ENCODE data around the gene HEPH. TPM values are rescaled to one million over a fixed set of nuclear protein-coding genes. Genes with fewer than 3 reads are reported as not detected.

HEPH gene
- total and polyA plus RNA-seq, 9 of the 15 experiments (the other 6 are each of a cell fraction or from before 2014, with no cell fraction given), result 22.4 to 67.6 (median 42.9) TPM

DNA sequence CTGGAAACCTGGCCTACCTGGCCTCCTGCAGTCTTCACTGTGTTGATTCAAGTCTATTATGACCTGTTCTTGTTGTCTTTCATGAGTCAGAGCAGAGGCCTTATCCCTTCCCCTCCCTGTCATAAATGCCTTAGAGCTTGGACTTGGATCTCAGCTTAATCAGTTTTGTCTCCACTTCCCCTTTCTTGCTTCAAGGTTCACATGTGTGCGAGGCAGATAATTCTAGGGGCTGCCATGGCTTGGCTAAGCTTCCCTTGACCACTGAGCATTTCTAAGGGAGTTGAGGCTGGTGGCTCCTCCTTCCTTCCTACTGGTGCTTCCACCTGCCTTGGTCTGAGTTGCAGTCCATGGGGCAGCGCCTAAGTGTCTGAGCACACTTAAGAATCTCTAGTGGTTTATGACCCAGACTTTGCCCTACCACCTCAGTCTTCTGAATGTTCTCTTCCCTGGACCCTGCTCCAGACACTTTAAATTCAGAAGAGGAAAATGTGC, 1.7 kb upstream of the HEPH start (continued):
- TF ChIP-seq ZBTB26 (CRISPR knock-in tag; IDR thresholded peaks at IDR 0.05) (no peak), GABPB1 (CRISPR knock-in tag; IDR thresholded peaks at IDR 0.05) (no peak), CREB5 (CRISPR knock-in tag; IDR thresholded peaks at IDR 0.05) (no peak), ZNF146 (CRISPR knock-in tag; IDR thresholded peaks at IDR 0.05; ENCODE audit: unreplicated experiment) (no peak), TCF3 (CRISPR knock-in tag; IDR thresholded peaks at IDR 0.05) (peak; percentile 96), ZNF57 (CRISPR knock-in tag; IDR thresholded peaks at IDR 0.05) (no peak), SRSF9 (IDR thresholded peaks at IDR 0.05; ENCODE audit: borderline replicate concordance, low read depth, low read length) (no peak), ZSCAN29 (IDR thresholded peaks at IDR 0.05) (no peak), ZNF3 (CRISPR knock-in tag; IDR thresholded peaks at IDR 0.05) (no peak), ZNF347 (CRISPR knock-in tag; IDR thresholded peaks at IDR 0.05; ENCODE audit: low read depth) (no peak), MIER1 (IDR thresholded peaks at IDR 0.05; ENCODE audit: low read depth) (no peak), ZC3H11A (IDR thresholded peaks at IDR 0.05; ENCODE audit: low read depth, low read length) (no peak), SRSF3 (IDR thresholded peaks at IDR 0.05; ENCODE audit: insufficient read depth, low read length) (no peak), CBX1 (IDR thresholded peaks at IDR 0.05; ENCODE audit: low read depth) (no peak), ESRRB (CRISPR knock-in tag; IDR thresholded peaks at IDR 0.05; ENCODE audit: borderline replicate concordance) (no peak), HEY1 (CRISPR knock-in tag; IDR thresholded peaks at IDR 0.05; ENCODE audit: borderline replicate concordance) (no peak), RBM15 (IDR thresholded peaks at IDR 0.05; ENCODE audit: insufficient read depth, low read length) (no peak), HNRNPLL (IDR thresholded peaks at IDR 0.05; ENCODE audit: low read depth, low read length, poor library complexity, severe bottlenecking) (no peak), TEAD2 (tag; IDR thresholded peaks at IDR 0.05) (no peak), IRF1 (CRISPR knock-in tag; IDR thresholded peaks at IDR 0.05; ENCODE audit: borderline replicate concordance) (no peak), FOXA3 (CRISPR knock-in tag; conservative IDR thresholded peaks at IDR 0.05 in 1 of 2, IDR thresholded peaks at IDR 0.05 in 1 of 2) (peak; percentile 62 to 78; a peak in 3 of 4 replicates), RBM34 (IDR thresholded peaks at IDR 0.05; ENCODE audit: borderline replicate concordance, insufficient read depth, low read length) (no peak), HMG20B (CRISPR knock-in tag; IDR thresholded peaks at IDR 0.05) (no peak), BRF1 (IDR thresholded peaks at IDR 0.05; ENCODE audit: borderline replicate concordance, extremely low read depth, insufficient read length) (no peak), ZNF23 (CRISPR knock-in tag; IDR thresholded peaks at IDR 0.05) (no peak), EP300 (IDR thresholded peaks at IDR 0.05; ENCODE audit: low read length) (peak; percentile 90), NCOA1 (IDR thresholded peaks at IDR 0.05; ENCODE audit: low read depth) (peak; percentile 62; the same call in 1 of the 2 replicates), CBX2 (IDR thresholded peaks at IDR 0.05; ENCODE audit: insufficient read depth, low read length, poor library complexity, severe bottlenecking) (no peak), ZNF764 (CRISPR knock-in tag; IDR thresholded peaks at IDR 0.05; ENCODE audit: low read depth) (no peak)
